CD4-positive, alpha-beta T cell (primary cell): ENCODE data around the gene PSMA7. TPM values are rescaled to one million over a fixed set of nuclear protein-coding genes. Genes with fewer than 3 reads are reported as not detected.
A peak's percentile ranks its signal among the peaks of the same experiment; 100 is the strongest.

Experiments
- ATAC-seq: fragments of 200-7000 bp; cut with Tn5 transposase; one replicate; pipeline ENCODE4 v1.10.0; 2022; ENCODE audit warnings: mild to moderate bottlenecking; ENCODE audit not compliant: poor library complexity
- CTCF ChIA-PET: fragments of 350-600 bp; sonication (Branson Sonifier 250); formaldehyde crosslinking; loops from one replicate; lab custom pipeline; 2021; ENCODE audit warnings: antibody characterized with exemption, inconsistent platforms; lab: Charles Lee
- POLR2A ChIA-PET: fragments of 350-600 bp; sonication (Branson Sonifier 250); formaldehyde crosslinking; loops from one replicate; lab custom pipeline; 2021; ENCODE audit warnings: antibody characterized with exemption, inconsistent platforms; lab: Charles Lee
- DNase-seq, 14 experiments: peaks; one replicate each; pipeline ENCODE4 v3.0.0-alpha.2; 2013 to 2020; ENCODE audit warnings: mixed read lengths in 2 of 14
- H3K27ac ChIP-seq, 2 donors: one replicate each; pipeline versions ENCODE4 v1.5.1 to v1.7.0; 2013; ENCODE audit warnings: low read length in 2 of 2, low read depth in 1 of 2, mild to moderate bottlenecking in 1 of 2
- H3K27me3 ChIP-seq, 2 experiments: 1 replicate in 1 of 2; 2 replicates in 1 of 2; pipeline versions ENCODE4 v1.6.1 to v1.7.0; 2013; ENCODE audit warnings: low read length in 2 of 2, control low read depth in 1 of 2, mild to moderate bottlenecking in 1 of 2, moderate library complexity in 1 of 2; ENCODE audit not compliant: insufficient read depth in 2 of 2, control insufficient read depth in 1 of 2
- H3K36me3 ChIP-seq: one replicate; pipeline ENCODE4 v1.6.1; 2013; ENCODE audit warnings: low read length, control low read depth; ENCODE audit not compliant: insufficient read depth
- H3K4me1 ChIP-seq: one replicate; pipeline ENCODE4 v1.6.1; 2013; ENCODE audit warnings: low read length, control low read depth; ENCODE audit not compliant: insufficient read depth
- H3K4me3 ChIP-seq: one replicate; pipeline ENCODE4 v1.5.1; 2013; ENCODE audit warnings: mild to moderate bottlenecking, low read length, moderate library complexity
- H3K9me3 ChIP-seq, 2 experiments: 1 replicate in 1 of 2; 2 replicates in 1 of 2; pipeline versions ENCODE4 v1.6.1 to v1.7.0; 2013; ENCODE audit warnings: low read length in 2 of 2, mild to moderate bottlenecking in 2 of 2, control low read depth in 1 of 2, moderate library complexity in 1 of 2; ENCODE audit not compliant: control insufficient read depth in 1 of 2, insufficient read depth in 1 of 2
- H3K27ac Mint-ChIP-seq: one replicate; pipeline ENCODE4 v1.8.0; 2020; ENCODE audit warnings: mixed read lengths
- H3K27me3 Mint-ChIP-seq: one replicate; pipeline ENCODE4 v1.8.0; 2021; ENCODE audit warnings: mixed read lengths
- H3K36me3 Mint-ChIP-seq: one replicate; pipeline ENCODE4 v1.8.0; 2021; ENCODE audit warnings: low read depth, mixed read lengths
- H3K4me1 Mint-ChIP-seq: one replicate; pipeline ENCODE4 v1.8.0; 2021; ENCODE audit warnings: low read depth, mixed read lengths
- H3K4me3 Mint-ChIP-seq: one replicate; pipeline ENCODE4 v1.8.0; 2020; ENCODE audit warnings: mild to moderate bottlenecking, mixed read lengths
- H3K9me3 Mint-ChIP-seq: one replicate; pipeline ENCODE4 v1.8.0; 2020; ENCODE audit warnings: mixed read lengths
- intact Hi-C, 2 experiments: fragments of 100-400 bp; cut with DNase I in 1 of 2; cut with micrococcal nuclease in 1 of 2; formaldehyde crosslinking; loops; one replicate each; pipeline versions ENCODE4 v1.15.1 to v1.9.0; 2023 to 2025; cut with DNase I, micrococcal nuclease
- total RNA-seq, 174 experiments: library from RNA in 2 of 174; stranded (reverse) in 2 of 174; gene quantifications; one replicate each; pipeline ENCODE4 v1.2.3 and lab custom pipeline; 2021 to 2026
- TF ChIP-seq, protein P1 (sequence below): fragments of 200-600 bp; IDR thresholded peaks from one replicate; pipeline ENCODE4 v1.8.0; 2022; ENCODE audit warnings: antibody characterized with exemption, mild to moderate bottlenecking

PSMA7 gene
- total RNA-seq, 2 experiments from 2014 or later = 150 to 158 TPM

DNA sequence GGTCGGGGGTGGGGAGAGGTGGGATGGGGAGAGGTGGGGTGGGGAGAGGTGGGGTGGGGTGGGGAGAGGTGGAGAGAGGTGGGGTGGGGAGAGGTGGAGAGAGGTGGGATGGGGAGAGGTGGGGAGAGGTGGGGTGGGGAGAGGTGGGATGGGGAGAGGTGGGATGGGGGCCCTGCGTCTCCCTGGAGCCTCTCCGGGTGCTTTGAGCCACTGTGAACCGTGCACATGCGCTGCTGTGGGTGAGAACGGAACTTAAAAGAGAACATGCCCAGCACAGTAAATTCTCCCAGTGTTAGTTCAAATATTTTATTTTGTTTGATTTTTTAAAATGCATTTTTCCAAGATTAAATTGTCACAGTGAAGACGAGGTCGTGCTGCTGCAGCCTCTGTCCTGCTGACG lies 17.1 kb upstream of the PSMA7 start:
- Histone ChIP-seq H3K27ac (no peak overlapping the region), H3K4me3 (no peak overlapping the region), H3K9me3 (no peaks in the 10 kb centered on the region), H3K27me3 (no peaks in the 10 kb centered on the region), H3K36me3 (peaks cover 54% of the 10 kb centered on the region), H3K4me1 (peaks cover 23% of the 10 kb centered on the region)
- no peak overlapping the region for H3K4me3 Mint-ChIP-seq
- ATAC-seq (no peak), DNase-seq (no peak)
- CTCF ChIA-PET = no interaction called here
- H3K27ac Mint-ChIP-seq = no peak overlapping the region
- H3K9me3 Mint-ChIP-seq = no peaks in the 10 kb centered on the region
- H3K36me3 Mint-ChIP-seq = peaks cover 28% of the 10 kb centered on the region
- no peaks in the 10 kb centered on the region for H3K27me3 Mint-ChIP-seq
- intact Hi-C loops = no loop called here
- POLR2A ChIA-PET = no interaction called here
- TF ChIP-seq, protein P1, sequence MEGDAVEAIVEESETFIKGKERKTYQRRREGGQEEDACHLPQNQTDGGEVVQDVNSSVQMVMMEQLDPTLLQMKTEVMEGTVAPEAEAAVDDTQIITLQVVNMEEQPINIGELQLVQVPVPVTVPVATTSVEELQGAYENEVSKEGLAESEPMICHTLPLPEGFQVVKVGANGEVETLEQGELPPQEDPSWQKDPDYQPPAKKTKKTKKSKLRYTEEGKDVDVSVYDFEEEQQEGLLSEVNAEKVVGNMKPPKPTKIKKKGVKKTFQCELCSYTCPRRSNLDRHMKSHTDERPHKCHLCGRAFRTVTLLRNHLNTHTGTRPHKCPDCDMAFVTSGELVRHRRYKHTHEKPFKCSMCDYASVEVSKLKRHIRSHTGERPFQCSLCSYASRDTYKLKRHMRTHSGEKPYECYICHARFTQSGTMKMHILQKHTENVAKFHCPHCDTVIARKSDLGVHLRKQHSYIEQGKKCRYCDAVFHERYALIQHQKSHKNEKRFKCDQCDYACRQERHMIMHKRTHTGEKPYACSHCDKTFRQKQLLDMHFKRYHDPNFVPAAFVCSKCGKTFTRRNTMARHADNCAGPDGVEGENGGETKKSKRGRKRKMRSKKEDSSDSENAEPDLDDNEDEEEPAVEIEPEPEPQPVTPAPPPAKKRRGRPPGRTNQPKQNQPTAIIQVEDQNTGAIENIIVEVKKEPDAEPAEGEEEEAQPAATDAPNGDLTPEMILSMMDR = no peak
- peaks cover 6% of the 10 kb centered on the region for H3K4me1 Mint-ChIP-seq

DNA sequence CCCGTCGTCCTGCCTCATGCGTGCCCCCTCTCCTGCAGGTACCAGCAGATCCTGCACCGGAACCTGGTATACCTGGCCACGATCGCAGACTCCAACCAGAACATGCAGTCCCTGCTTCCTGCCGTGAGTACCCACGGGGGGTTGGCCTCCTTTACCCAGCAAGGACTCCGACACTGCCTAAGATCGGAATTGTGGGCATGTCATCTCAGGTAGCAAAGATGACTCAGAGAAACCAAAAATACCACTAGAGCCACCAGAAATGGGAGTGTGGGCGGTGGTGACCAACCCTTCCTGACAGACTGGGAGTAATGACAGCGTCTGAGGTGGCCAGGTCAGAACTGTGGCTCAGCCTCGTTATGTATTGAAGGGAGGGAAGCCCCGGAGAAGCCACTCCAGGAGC lies 16.6 kb upstream of the PSMA7 start:
- no peak overlapping the region for H3K4me3 ChIP-seq
- H3K27ac ChIP-seq = no peak overlapping the region
- H3K27ac Mint-ChIP-seq = no peak overlapping the region
- CTCF ChIA-PET = no interaction called here
- peaks cover 50% of the 10 kb centered on the region for H3K36me3 ChIP-seq
- H3K27me3 Mint-ChIP-seq = no peaks in the 10 kb centered on the region
- H3K4me1 ChIP-seq = peaks cover 23% of the 10 kb centered on the region
- no peak overlapping the region for H3K4me3 Mint-ChIP-seq
- TF ChIP-seq, protein P1 = no peak
- no peaks in the 10 kb centered on the region for H3K9me3 ChIP-seq
- DNase-seq (peak in 2 of 14 experiments; percentile 31 to 44), ATAC-seq (peak; percentile 21)
- intact Hi-C loops = loop anchor here in 1 of 2 experiments (5.0 kb wide), 1 partner anchor 133 kb away; no protein-coding TSS in a partner anchor
- H3K27me3 ChIP-seq = no peaks in the 10 kb centered on the region
- peaks cover 28% of the 10 kb centered on the region for H3K36me3 Mint-ChIP-seq
- POLR2A ChIA-PET = no interaction called here
- H3K4me1 Mint-ChIP-seq = peaks cover 6% of the 10 kb centered on the region
- H3K9me3 Mint-ChIP-seq = no peaks in the 10 kb centered on the region

DNA sequence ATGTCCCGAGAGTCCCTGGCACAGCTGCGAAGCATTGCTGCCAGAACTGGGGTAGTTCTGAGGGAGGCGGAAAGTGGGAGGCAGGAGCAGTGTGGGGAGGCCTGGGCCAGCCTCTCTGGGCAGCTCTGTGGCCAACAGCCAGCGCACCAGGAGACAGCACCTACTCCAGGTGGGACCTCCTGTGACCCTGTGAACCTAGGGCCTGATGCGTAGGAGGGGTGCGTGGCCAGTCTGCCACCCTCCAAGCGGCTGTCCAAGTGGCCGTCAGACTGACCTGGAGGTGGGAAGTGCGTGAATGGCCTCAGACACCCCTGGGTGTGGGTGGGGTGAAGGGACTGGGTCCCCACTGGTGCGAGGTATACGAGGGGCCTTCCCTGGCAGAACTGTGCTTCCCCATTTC lies 15.9 kb upstream of the PSMA7 start:
- Histone ChIP-seq H3K9me3 (no peaks in the 10 kb centered on the region), H3K27me3 (no peaks in the 10 kb centered on the region), H3K27ac (no peak overlapping the region), H3K4me1 (peaks cover 23% of the 10 kb centered on the region), H3K4me3 (no peak overlapping the region), H3K36me3 (peaks cover 47% of the 10 kb centered on the region)
- H3K4me1 Mint-ChIP-seq = peaks cover 7% of the 10 kb centered on the region
- TF ChIP-seq, protein P1 = no peak
- intact Hi-C loops = loop anchor here in 1 of 2 experiments (5.0 kb wide), 1 partner anchor 132 kb away; no protein-coding TSS in a partner anchor
- no peaks in the 10 kb centered on the region for H3K9me3 Mint-ChIP-seq
- H3K4me3 Mint-ChIP-seq = no peak overlapping the region
- H3K27me3 Mint-ChIP-seq = no peaks in the 10 kb centered on the region
- ATAC-seq (no peak), DNase-seq (no peak)
- POLR2A ChIA-PET = no interaction called here
- CTCF ChIA-PET = no interaction called here
- H3K36me3 Mint-ChIP-seq = peaks cover 26% of the 10 kb centered on the region
- H3K27ac Mint-ChIP-seq = no peak overlapping the region
